ENCODE results near the gene CT47C1.

The CT47C1 gene

DNA sequence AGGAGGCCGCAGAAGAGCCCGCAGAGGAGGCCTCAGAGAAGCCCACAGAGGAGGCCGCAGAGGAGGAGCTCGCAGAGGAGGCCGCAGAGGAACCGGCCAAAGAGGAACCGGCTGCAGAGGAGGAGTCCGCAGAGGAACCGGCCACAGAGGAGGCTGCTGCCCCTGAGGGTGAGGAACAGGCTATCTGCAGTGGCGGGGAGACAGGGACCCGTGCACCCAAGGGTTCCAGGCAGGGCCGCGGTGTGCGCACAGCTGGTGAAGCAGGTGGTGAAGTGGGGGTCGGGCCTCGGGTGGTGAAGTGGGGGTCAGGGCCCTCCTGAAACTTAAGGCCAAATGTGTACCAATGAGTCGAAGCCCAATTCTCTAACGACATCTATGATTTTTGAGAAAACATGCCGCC, 1.1 kb downstream of the CT47C1 start:
- no peak for FAIRE-seq

DNA sequence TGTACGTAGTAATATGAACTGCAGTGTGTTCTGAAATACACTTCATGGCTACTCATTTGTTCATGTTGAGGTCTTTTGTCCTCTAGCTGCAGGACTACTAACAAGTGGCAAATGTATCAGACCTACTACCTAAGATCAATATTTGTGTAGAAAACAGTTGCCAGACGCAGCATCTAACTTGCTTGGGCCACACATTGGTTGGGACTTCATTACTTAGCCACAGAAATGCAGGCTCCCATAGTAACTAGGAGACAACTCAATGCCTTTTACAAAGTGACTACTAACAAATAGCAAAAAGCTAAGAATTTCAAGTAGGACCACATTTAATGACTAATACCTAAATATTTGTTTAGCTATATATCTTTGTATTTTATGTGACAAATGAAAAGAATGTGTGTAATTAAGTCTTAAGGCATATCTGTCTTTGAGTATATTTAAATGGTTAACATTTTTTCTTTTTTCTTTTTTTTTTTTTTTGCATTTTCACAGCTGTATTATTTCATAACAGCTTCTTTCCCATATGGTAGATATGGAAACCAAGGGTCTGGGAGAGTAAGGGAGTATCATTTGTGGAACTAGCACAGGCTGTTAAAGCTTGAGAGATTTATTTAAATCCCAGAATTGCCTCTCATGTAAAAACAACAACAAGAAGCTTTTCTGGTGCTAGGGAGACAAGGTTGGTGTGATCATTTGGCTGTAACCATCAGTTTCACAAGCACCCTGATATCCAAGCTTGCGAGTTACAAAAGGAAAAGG, 2.7 kb downstream of the CT47C1 start:
- FAIRE-seq, result no peak

DNA sequence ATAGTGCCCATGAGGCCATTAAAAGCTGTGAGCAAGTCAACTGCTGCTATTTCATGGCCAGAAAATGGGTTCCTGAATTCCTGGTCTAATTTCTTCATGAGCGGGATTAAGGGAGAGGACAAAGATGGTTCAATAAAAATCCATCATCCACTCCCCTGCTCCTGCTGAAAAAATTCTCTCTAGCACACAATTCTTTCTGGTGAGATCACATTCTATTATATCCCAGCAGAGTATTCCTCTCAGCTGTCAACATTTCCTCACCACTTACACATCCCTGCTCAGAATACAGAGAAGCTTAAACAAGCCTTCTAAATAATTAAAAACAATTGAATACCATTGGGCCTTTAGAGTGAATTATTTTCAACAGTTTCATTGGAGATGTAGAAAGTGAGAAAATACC, 9.5 kb downstream of the CT47C1 start:
- no peak for FAIRE-seq

- no peak for FAIRE-seq
These were observed 12.0 kb downstream of the CT47C1 start for GRCh38 chrX:119084766-119085165.

DNA sequence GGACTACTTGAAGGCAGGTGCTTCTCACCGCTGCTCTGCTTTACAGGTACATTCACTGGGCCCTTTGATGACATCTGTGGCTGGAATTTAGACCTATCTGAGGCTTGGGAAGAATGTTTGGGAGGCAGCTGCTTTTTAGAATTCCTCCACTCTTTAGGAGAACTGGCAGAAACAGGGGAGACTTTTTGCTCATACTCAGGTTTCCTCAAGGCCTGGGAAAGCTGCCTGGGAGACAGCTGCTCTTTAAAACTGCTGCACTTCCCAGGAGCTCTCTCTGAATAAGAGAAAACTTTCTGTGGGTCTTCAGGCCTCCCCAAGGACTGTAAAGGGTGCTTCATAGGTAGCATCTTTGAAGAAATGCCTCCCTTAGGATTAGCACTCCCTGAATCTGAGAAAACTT, 14.3 kb downstream of the CT47C1 start:
- FAIRE-seq, result no peak

- FAIRE-seq, result no peak
These were observed 16.8 kb downstream of the CT47C1 start for GRCh38 chrX:119089619-119090018.

- no peak for FAIRE-seq
These were observed 17.8 kb downstream of the CT47C1 start for GRCh38 chrX:119090627-119091026.

GRCh38 chrX:119093991-119094735, 21.4 kb downstream of the CT47C1 start:
- FAIRE-seq, result no peak

DNA sequence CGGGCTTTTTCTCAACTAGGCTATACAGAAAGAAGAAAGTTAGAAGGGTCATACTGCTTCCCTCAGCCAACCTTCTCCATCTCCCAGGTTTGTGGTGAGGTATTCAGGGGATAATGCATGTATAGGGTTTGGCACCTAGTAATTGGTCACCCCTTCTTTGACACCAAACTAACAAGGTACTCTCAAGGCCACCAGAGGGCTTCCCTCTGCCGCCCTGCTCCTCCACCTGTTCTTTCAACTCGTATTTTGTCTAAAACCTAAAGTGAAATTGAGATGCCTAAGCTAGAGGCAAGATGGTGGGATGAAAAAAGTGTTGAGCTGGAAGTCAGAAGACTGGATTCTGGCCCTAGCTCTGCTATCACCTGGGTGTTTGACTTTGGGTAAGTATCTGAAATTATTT, 22.0 kb downstream of the CT47C1 start:
- no peak for FAIRE-seq

DNA sequence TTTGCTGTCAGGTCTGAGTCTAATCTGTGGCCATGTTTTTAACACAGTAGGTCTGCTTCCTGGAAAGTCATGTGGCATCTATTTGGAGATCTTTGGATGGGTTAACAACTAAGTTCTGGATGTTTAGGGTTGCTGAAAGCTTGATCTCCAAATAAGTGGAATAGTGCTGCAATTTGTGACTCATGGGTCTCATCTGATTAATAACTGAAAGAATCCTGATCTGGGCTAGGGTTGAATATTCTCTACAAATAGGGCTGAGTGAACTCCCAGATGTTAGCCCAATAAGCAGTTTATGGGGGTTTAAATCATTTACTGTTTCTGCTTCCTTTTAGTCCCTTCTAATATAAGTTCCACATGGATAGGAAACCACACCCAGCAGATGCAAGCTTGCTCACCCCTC, 23.1 kb downstream of the CT47C1 start:
- no peak for FAIRE-seq

GRCh38 chrX:119101168-119101567, 28.4 kb downstream of the CT47C1 start:
- FAIRE-seq, result no peak

DNA sequence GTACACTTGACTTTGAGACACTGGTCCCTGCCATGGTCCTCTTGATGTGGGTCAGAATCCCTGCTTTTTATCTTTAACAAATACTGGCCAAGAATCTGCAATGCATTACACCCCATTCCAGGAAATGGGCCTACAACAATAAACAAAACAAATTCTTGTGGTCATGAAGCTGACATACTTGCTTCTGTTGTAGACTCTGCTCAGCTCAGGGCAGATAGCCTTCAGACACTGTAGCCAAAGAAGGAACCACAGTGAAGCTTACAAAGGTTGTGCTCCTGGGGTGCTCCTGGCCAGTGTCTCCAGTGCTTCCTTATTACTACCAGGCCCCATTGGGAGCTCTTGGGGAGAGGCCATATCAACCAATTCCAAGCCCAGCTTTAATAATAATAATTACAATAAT, 33.0 kb downstream of the CT47C1 start:
- FAIRE-seq, result no peak

DNA sequence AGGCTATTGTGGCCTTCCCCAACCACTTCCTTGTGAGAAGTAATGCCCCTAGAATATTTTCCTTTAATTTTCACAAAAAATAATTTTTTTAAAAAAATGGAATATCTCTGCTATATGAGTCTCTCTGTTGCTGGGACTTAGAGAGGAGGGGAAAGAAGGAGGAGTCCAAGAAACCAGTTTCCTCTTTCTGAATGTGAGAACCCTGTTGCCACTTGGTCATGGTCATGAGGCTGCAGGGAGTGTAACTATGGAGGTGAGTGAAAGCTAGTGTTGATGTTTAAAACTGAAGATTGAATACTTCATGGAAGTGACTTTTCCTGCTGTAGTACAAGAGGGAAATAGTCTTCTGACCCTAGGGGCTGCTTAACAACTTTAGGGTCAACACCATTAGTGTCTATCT, 34.4 kb downstream of the CT47C1 start:
- no peak for FAIRE-seq

DNA sequence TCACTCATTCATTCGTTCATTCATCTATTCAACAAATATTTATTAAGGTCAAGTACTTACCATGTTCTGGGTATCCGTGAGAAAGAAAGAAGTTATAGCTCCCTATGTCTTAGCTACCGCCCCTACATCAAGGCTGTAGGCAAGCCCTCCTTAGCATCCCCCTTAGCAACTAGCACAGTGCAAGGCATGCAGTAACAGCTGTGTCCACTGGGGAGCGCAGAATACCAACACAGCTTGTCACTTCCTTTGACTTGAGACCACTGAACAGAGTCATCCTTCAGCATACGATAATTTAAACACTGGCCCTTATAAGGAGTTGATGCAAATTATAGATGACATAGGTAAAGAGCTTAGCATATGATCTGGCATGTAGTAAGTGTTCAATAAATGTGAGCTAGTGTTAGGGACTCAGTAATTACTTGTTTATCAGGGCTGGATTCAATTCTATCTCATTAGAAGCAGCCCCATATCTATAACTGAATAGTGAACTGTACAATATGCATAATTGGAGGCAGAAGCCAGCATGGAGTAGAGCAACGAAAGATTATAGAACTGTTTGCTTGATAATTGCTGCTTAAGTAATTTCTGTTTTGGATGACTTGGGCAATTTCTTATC, 46.1 kb downstream of the CT47C1 start:
- FAIRE-seq, result no peak

DNA sequence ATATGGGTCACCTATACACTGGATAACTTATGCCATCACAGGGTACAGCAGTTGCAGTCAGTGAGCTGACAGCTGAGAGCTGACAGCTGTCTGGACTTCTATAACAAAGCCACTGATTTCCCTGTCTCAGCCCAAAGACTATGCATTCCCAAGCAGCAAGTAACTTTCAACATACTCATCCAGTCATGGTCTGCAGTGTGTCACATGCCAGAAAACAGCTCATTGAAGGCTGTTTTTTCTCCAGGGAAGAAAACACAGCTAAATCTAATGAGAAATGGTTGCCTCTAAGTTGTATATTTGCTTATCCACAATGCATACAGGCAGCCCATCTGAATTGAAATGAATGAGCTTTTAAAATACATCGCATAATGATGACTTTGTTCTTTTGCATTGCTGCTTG, 48.5 kb downstream of the CT47C1 start:
- no peak for FAIRE-seq

Data from colon (tissue), 2 donors.